HEK293T (cell line): ENCODE measurements around the gene CCNT2.

Source experiments
- BHLHE40 ChIP-seq: fragments of 450-650 bp; IDR thresholded peaks from 2 replicates; pipeline ENCODE4 v1.6.1; 2016; ENCODE audit warnings: mild to moderate bottlenecking, moderate library complexity, borderline replicate concordance
- CTBP1 ChIP-seq: fragments of 450-650 bp; IDR thresholded peaks from 2 replicates; pipeline ENCODE4 v1.6.1; 2016; ENCODE audit warnings: borderline replicate concordance
- ELF4 ChIP-seq: fragments of 450-650 bp; IDR thresholded peaks from 2 replicates; pipeline ENCODE4 v1.6.1; 2017; ENCODE audit warnings: antibody characterized with exemption
- FOXA1 ChIP-seq: fragments of 450-650 bp; IDR thresholded peaks from 2 replicates; pipeline ENCODE4 v1.6.1; 2016; ENCODE audit warnings: mild to moderate bottlenecking
- FOXK2 ChIP-seq: fragments of 450-650 bp; IDR thresholded peaks from 2 replicates; pipeline ENCODE4 v1.6.1; 2016; ENCODE audit warnings: mild to moderate bottlenecking
- FOXM1 ChIP-seq: fragments of 450-650 bp; IDR thresholded peaks from 2 replicates; pipeline ENCODE4 v1.6.1; 2017; ENCODE audit warnings: mild to moderate bottlenecking, borderline replicate concordance
- HDGF ChIP-seq: fragments of 450-650 bp; IDR thresholded peaks from 2 replicates; pipeline ENCODE4 v1.6.1; 2017; ENCODE audit warnings: antibody characterized with exemption, borderline replicate concordance
- L3MBTL2 ChIP-seq: fragments of 450-650 bp; conservative IDR thresholded peaks from 2 replicates; pipeline ENCODE4 v1.6.1; 2016; ENCODE audit warnings: mild to moderate bottlenecking
- LEF1 ChIP-seq: fragments of 450-650 bp; IDR thresholded peaks from 2 replicates; pipeline ENCODE4 v1.6.1; 2017; ENCODE audit warnings: mild to moderate bottlenecking, borderline replicate concordance
- NFRKB ChIP-seq: fragments of 450-650 bp; IDR thresholded peaks from 2 replicates; pipeline ENCODE4 v1.6.1; 2016; ENCODE audit warnings: mild to moderate bottlenecking, moderate library complexity
- SP1 ChIP-seq: fragments of 450-650 bp; IDR thresholded peaks from 2 replicates; pipeline ENCODE4 v1.6.1; 2017
- SUZ12 ChIP-seq: fragments of 450-650 bp; IDR thresholded peaks from 2 replicates; pipeline ENCODE4 v1.6.1; 2016; ENCODE audit warnings: mild to moderate bottlenecking
- TARDBP ChIP-seq: fragments of 450-650 bp; IDR thresholded peaks from 2 replicates; pipeline ENCODE4 v1.6.1; 2016
- ZNF384 ChIP-seq: fragments of 450-650 bp; IDR thresholded peaks from 2 replicates; pipeline ENCODE4 v1.6.1; 2016

DNA sequence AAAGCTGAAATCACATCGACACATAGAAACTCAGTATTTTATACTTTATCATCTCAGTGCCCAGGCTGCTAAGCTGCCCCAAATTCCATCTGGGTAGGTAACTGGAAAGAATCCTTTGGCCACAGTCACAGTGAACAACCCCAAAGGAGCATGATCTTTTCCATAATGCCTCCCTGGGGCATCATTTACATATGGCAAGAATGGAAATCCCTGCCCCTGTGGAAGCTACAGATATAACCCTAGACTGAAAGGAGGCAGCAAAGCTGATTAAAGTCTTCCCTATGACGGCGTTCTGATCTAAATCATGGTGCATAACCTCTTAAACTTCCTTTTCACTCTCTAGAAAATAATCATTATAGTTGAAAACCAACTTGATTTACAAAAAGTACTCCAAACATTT is 87.1 kb downstream of the CCNT2 start:
- TF ChIP-seq SP1 (no peak), L3MBTL2 (no peak), NFRKB (no peak), LEF1 (no peak), FOXM1 (no peak), TARDBP (no peak), BHLHE40 (no peak), FOXK2 (no peak), SUZ12 (no peak), ELF4 (no peak), HDGF (no peak), ZNF384 (no peak), FOXA1 (no peak), CTBP1 (no peak)
